Iris pigment epithelial cell (primary cell): ENCODE results near the gene C10orf90.

Source experiments
- DNase-seq: peaks from one replicate; pipeline ENCODE4 v3.0.0-alpha.2; 2011; ENCODE audit warnings: low read depth

C10orf90 gene

GRCh38 chr10:126632705-126633104 lies 37.8 kb downstream of the C10orf90 start:
- no peak for DNase-seq

- DNase-seq = no peak
Observed at GRCh38 chr10:126629925-126630624, 40.4 kb downstream of the C10orf90 start.

GRCh38 chr10:126628746-126629145 lies 41.7 kb downstream of the C10orf90 start:
- DNase-seq = no peak

- no peak for DNase-seq
Observed at GRCh38 chr10:126621846-126622245, 48.6 kb downstream of the C10orf90 start.

GRCh38 chr10:126618466-126618865 lies 52.0 kb downstream of the C10orf90 start:
- DNase-seq = peak; percentile 1

GRCh38 chr10:126617733-126618132 lies 52.8 kb downstream of the C10orf90 start:
- DNase-seq = no peak

- DNase-seq = no peak
Observed at GRCh38 chr10:126617208-126617607, 53.3 kb downstream of the C10orf90 start.

GRCh38 chr10:126616737-126617136 lies 53.8 kb downstream of the C10orf90 start:
- no peak for DNase-seq

- DNase-seq = no peak
Observed at GRCh38 chr10:126611303-126611702, 59.2 kb downstream of the C10orf90 start.

GRCh38 chr10:126609566-126609965 lies 60.9 kb downstream of the C10orf90 start:
- no peak for DNase-seq

- DNase-seq = no peak
Observed at GRCh38 chr10:126599949-126600682, 70.4 kb downstream of the C10orf90 start.

GRCh38 chr10:126598009-126598408 lies 72.5 kb downstream of the C10orf90 start:
- DNase-seq = peak; percentile 16

- DNase-seq = no peak
Observed at GRCh38 chr10:126597211-126597610, 73.3 kb downstream of the C10orf90 start.

- DNase-seq = no peak
Observed at GRCh38 chr10:126596472-126597016, 73.9 kb downstream of the C10orf90 start.

GRCh38 chr10:126595160-126595559 lies 75.3 kb downstream of the C10orf90 start:
- DNase-seq = no peak

- DNase-seq = no peak
Observed at GRCh38 chr10:126593968-126594701, 76.4 kb downstream of the C10orf90 start.

GRCh38 chr10:126592901-126593300 lies 77.6 kb downstream of the C10orf90 start:
- DNase-seq = no peak

- DNase-seq = no peak
Observed at GRCh38 chr10:126588024-126588423, 82.5 kb downstream of the C10orf90 start.

GRCh38 chr10:126586878-126587277 lies 83.6 kb downstream of the C10orf90 start:
- no peak for DNase-seq

GRCh38 chr10:126586128-126586527 lies 84.4 kb downstream of the C10orf90 start:
- DNase-seq = no peak

- no peak for DNase-seq
Observed at GRCh38 chr10:126585249-126586017, 85.1 kb downstream of the C10orf90 start.

- no peak for DNase-seq
Observed at GRCh38 chr10:126584836-126585235, 85.7 kb downstream of the C10orf90 start.
